ENCODE data around the gene DSC2.
"Not testable (repeated sequence)": the region's sequence is repeated elsewhere in the genome, so short reads cannot be mapped to it uniquely, and the experiment has no call there.

DSC2 gene

DNA sequence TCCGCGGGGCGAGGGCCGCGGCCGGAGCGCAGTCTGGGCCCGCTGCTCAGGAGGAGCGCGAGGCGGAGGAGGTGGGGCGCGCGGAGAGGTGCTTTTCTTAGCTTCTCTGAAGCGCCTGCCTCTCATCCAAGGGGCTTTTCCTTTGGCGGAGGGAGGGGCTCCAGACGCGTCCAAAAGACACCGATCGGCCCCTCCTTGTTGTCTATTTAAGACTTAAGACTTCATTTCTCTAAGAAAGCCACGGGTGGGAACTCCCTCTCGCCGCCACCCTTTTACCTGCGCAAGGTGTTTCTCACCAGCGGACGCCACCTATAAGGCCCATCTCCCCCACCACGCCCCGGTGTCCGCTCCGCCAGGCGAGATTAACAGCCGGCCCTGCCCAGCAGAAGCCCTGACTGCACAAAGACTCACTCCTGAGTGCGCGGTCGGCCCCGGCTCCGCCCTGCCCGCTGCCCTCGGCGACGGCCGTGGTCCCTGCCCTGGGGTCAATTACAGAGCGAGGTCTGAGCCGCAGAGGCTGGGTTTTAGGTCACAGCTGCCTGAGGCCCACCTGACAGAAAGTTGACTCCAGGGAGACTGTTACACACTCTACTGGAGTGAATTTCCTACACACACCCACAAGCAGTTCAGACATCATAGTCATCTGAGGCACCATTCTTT lies at the start of gene DSC2:
DSC2 (minus strand) TSS at position 397 of the 660 bp plus-strand sequence. CDS start 450 bp downstream, outside the sequence.
- DNase-seq = no peak

DNA sequence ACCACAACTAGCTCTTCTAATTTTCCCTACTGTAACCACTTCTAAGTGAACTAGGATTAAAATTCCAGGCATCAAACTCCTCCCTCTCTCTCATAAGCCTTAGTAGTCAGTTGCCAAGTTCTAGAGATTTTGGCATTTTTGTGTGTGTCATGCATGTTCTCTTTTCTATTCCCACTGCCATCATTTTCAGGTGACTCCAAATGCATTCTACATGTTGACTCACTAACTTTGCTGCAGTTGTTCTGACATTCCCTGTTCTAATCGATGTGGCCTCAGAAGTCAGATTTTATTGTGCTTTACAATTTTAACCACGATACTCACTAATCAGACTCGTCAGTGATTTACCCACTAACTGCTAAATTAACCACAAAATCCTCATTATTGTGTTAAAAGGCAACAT lies 47.1 kb upstream of the DSC2 start:
- DNase-seq = no peak

DNA sequence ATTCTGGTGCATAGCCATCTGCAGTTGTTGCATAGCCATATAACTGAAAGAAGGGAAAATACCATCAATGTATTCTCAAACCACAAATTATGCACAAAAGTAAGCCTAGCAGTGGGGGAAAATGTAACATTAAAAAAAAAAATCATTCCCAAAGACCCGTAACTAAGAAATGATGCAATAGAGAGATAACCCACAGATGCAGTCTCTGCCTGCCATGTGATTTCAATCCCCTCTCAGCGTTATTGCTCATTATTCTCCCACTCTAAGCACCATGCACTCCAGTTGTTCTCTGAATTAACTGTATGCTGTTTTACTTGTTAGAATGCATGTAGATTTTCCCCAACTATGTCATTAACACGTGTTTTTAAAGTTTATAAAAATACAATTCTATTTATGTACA lies 46.4 kb upstream of the DSC2 start:
- no peak for DNase-seq

DNA sequence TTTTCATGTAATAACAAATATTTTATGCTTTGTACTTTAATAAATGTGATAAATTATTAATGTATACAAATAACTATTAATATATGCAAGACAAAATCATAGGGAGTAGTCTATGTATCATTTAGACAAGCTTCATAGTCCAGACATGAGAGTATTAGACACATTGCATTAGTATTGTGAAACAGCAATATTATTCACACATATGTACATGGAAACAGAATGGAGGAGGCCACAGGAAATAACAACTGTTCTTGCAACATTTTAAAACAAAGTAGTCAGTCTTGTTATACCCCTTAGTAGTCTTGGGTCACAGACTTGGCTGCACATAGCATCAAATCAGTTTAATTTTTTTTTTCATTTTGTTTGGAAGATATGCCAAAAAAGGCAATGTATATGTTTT lies 44.6 kb upstream of the DSC2 start:
- no peak for DNase-seq

DNA sequence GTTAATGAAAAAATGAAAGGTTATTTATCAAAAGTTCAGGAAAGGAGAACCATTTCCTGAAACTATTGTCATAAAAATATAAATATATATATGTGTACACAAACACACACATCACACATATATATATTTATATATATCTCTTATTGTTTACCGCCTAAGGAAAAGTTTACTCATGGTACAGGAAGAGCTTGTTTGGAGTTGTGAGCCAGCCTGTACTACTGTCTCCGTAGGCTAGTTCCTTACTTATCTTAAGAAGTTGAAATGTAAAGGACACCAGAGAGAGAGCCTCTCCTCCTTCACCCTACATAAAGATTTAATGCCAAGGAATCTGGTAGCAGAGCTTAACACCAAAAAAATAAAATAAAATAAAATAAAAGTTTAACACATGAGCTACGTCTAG lies 40.8 kb upstream of the DSC2 start:
- DNase-seq = no peak

DNA sequence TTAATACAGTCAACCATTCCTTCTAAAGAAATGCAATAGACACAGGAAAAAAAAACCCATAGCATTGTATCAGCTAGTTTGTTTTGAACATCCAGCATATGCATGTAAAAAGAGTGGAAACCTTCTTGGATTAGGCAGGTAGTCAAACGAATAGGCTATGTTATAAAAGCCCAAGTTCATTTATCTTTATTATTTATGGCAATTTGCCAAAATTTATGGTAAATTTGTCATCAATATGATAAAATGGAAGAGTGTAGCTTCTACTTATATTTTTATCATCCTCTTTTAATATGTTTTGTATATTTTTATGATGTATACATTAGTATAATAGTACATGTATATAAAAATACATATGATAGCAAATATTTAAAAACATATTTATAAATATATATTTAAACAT lies 36.5 kb upstream of the DSC2 start:
- DNase-seq = no peak

DNA sequence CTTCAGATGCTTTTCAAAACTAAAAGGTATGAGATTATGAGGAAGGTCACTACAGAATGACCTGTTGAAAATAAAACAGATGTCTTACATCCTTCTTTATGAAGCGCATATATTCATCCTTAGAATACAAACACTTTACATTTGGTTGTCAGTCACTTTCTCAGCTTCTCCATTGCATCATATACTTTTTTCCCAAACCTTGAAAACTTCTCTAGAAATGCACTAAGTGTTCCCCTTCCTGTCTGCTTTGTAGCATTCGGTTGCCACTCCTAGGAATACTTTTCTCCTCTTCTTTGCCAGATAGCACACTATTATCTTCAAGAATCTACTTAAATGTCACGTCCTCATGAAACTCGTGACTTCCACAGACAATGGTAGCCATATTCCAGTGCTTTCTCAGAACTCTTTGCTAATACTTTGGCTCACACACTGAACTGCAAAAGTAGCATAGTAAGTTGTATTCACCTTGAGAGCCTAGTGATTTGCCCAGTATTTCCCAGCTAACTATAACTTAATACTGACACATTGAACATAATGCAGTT lies 32.8 kb upstream of the DSC2 start:
- no peak for DNase-seq

DNA sequence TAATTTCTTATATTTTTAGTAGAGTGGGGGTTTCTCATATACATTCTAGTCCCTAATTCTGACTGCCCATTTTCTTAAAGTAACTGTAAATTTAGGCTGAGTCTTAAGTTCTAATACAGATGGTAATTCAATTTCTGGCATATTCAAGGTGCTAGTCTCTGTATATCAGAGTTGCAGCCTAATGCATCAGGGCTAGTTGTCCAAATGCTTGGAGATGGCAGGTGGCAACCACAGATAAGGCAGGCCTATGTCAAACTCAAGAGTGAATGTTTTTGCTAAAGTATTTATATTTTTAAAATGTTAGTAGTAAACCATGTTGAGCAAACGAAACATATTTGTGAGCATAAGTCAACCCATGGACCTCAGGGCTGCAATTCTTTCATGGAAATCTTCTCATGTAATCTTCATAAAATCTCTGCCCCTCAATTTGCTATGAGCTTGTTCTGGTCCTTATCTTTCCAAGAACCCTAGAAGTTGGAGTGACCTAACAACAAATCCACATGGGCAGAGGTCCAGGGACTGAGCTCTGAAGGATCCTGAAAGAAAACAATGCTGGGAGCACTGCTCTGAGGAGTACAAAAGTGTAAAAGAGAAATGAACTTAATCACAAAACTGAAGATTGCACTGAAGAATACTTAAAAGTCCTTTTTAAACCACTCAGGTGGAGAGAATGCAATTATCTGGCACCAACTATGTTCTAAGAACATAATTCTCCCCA lies 27.3 kb upstream of the DSC2 start:
- DNase-seq = no peak

DNA sequence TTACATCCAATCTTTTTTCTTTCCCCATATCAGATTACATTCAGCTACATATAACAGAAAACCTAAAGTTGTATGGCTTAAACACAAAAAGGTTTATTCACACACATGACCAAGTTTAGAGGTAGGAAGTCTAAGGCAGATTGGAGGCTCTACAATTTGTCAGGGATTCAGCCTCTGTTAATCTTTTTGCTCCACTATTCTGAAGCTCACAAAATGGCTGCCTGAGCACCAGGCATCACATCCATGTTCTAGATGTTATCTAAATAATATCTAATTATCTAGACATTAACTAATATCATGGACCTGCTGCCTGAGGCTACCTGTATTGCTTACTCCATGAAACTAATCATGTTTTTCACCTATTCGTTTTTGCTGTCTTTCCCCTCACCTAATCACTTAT lies 23.7 kb upstream of the DSC2 start:
- DNase-seq = no peak

DNA sequence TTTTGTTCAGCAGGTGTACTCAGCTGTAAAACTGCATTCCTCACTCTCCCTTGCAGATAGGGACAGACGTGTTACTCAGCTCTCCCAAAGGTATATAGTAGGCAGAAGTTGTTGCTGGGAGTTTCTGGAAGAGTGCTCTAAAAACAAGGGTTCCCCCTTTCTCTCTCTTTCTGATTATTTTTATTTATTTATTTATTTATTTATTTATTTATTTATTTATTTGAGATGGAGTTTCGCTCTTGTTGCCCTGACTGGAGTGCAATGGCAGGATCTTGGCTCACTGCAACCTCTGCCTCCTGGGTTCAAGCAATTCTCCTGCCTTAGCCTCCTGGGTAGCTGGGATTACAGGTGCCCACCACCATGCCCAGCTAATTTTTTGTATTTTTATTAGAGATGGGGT lies 20.9 kb upstream of the DSC2 start:
- not testable (repeated sequence) for DNase-seq

DNA sequence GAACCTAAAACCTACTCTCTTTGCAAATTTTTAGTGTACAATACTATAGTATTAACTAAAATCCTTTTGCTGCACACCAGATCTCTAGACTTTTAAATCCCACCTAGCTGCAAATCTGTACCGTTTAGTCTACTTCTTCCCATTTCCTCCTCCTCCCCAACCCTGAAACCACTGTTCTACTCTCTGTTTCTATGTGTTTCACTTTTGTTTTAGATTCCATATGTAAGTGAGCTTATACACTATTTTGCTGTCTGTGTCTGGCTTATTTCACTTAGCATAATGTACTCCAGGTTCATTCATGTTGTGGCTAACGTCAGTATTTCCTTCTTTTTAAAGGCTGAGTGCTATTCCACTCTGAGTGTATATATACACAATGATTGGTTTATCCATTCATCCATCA lies 18.4 kb upstream of the DSC2 start:
- DNase-seq = no peak

DNA sequence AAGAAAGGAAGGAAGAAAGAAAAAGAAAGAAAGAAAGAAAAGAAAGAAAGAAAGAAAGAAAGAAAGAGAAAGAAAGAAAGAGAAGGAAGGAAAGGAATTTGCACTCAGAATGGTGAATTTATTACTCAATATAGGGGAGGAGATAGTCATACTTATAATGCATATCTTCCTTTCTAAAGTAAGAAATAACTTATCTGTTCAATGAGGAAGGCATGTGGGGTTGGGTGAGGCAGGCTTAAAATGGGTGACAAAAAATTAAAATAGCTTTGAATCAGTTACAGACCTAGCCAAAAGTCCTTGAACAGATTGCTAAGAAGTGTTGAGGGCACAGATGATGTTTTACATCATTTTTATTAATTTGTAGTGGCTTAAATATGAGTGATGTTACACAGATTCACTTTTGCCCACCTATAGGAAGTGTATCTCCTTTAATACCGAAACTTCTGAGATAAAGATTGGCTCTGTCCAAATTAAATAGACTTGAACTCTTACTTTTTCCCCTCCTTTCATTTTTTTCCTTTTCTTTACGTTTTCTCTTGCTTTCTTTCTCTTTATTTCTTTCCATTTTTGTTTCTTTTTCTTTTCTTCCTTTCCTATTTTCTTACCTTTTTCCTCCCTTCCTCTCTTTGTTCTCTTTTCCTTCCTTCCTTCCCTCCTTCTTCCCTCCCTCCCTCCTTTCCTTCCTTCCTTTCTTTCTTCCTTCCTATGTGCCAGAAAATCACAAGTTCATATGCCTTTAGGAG lies 14.8 kb upstream of the DSC2 start:
- DNase-seq = no peak

DNA sequence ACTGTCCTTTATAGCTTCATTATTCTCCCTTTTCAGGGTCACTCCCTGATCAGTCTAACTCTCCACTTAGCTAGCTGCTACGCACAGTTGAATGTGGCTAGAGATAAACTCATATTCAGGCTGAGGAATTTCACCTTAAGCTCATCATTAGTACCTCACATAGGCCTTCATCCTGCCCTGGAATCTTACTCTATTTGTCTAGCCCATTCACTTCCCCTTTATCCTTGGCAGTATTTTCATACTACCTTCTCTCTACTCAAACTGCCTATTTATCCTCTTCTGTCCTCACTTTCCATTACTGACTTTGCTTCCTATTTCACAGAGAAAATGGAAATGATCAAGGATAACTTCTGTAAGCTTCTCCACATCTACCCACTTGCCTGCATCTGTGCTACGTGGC lies 10.6 kb upstream of the DSC2 start:
- no peak for DNase-seq

DNA sequence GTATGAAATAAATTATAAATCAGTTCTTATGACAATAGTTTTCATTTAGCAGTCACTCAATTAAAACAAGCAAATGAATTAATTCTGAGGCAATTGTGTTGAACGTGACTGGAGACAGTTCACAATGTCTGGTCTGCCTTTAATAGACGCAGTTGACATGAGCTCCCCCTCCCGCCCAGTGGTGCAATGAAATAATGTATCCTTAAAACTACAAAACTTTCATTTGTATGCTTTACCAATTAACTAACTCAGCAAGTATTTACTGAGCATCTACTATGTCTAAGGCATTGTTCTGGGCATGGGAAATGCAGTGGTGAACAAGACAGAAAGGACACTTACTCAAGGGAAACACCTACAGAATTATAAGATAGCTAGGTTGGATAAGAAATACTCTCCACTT lies 3.5 kb upstream of the DSC2 start:
- no peak for DNase-seq

DNA sequence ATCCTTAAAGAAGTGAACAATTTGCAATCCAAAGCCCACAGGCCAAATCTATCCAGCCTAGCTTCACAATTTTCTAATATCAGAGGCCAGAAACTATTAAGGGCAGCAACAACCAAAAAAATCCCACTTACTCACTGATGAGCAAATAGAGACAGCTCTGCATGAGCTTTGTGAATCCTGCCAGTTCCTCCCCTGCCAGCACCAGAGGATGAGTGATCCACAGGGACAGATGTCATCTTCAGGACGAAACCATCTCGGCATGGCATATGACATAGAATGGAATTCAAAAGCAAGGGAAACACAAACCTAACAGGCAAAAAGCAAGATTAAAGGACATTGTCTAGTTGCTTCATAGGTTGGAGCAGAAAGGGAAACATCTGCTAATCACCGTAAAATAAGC lies 2.2 kb upstream of the DSC2 start:
- DNase-seq = no peak

DNA sequence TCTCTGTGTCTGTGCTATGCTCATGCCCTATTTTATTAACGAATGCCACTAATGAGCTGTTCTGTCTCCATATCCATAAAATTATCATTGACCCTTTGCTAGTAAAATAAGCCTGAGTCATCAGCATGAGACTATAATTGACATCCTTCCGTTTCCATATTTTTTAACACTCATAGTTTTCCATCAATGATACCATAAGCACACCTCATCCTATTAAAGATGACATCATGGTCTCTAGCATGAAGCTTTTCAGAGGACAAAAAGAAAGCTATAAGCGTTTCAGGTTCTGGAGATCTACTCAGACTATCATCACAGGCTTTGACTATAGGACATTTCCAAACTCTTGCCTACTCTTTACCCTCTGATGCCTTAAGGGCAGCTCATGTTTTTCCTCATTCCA lies 1.2 kb upstream of the DSC2 start:
- no peak for DNase-seq

DNA sequence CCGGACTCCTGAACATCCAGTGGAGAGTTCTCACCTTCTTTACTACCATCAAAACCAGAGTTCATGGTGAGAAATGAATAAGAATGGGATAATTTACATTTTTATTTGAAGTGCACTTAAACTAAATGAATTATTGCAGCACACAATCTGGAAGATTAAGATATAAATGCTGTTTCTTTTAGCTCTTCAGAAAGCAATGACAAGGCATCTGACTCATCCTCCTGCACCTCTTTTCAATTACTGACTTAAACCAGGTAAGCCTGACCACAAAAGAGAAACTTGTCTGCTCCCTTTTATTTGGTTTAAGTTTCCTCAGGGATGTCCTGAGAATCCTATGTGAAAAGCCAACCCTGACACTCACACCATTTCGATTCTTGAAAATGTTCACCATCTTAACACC lies 720 bp upstream of the DSC2 start:
- no peak for DNase-seq

DNA sequence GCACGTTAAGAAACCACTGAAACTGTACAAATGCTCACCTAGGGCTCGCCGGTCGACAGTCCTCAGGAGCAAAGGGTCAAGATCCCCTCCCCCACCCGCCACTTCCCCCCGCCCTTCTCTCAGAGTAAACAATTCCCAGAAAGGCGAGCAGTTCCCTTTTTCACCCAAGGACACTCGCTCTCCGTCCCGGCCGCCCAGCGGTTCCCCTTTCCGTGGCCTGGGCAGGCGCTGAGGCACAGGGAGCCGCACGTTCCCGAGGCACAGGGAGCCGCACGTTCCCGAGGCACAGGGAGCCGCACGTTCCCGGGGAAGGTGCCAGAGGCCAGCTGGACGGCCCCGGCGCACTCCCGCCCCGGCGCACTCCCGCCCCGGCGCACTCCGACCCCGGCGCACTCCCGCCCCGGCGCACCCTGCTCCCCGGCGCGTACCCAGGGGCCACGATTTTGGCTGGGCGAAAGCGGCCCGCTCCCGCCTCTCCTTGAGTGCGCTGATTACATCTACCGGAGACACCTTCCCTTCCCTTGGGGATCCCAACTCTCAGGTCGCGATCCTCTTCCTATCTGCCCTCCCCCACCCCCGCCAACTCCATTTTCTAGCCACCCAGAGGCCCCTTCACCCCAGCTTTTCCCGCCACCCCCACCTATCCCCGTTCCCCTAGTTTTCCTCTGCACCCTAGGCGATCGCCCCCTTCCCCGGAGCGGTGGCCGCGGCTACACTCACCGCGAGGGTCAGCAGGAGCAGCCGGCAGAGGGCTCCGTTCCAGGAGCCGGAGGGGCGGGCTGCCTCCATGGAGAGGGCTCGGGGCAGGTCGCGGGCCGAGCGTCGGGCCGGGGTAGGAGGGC lies 817 bp downstream of the DSC2 start:
- DNase-seq = no peak

DNA sequence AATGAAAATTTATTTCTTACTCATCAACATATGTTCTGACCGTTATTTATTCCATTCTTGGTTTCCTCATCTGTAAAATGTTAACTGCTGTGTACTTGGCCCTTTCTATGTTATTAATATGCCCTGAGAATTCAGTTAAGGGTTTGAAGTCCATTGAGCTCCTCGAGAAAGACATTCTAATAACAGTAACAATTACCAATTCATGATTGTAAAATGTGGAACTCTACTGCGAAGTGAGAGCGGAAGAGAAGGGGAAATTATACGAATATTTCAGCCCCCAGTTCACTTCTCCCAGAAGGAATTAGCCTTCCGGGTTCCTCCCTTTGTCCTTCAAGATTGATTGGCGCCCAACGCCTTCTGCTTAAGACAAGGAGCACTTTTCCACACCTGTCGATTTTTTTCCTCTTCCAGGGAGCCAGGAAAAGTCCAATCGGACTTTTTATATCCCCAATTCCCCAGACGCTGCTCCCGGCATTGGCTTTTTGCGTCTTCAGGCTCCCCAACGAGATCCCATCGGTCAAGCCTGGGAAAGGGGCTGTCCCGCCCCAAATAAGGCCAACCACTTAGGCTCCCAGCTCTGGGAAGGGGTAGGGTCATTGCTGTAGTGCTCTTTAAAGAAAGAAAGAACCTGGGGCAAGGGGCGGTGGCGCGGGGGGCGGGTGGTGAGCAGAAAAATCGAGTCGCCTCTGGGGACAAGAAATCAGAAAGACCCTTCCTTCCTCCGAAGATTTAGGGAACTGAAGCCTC lies 1.6 kb downstream of the DSC2 start:
- DNase-seq = no peak

DNA sequence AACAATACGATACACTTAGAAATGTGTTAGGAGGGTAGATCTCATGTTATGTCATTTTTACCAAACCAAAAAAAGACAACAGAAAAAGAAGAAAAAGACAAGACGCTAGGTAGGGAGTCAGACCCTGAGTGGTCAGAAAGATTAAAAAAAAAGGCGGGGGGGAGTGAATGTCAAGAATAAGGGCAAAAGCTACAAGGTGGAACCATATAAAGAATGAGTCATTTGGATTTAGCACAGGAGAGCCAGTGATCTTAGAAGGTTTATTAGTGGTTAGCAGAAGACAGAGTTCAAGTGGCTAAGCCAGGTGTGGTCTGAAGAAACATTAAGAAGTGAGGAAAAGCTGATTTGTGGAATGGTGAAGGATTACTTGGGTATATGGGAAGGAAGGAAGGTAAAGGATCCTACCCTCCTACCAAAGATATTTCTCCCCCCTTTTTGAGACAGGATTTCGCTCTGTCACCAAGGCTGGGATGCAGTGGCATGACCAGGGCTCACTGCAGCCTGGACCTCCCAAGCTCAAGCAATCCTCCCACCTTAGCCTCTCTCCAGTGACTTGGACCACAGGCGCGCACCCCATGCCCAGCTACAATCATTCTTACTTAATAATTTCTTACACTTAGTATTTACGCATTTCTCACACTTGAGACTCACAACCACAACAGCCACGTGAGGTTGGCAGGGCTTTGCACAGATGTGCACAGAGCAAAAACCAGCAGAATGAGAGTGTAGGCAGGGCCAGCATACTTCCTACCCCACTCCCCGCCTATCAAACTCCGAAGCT lies 2.6 kb downstream of the DSC2 start:
- no peak for DNase-seq

DNA sequence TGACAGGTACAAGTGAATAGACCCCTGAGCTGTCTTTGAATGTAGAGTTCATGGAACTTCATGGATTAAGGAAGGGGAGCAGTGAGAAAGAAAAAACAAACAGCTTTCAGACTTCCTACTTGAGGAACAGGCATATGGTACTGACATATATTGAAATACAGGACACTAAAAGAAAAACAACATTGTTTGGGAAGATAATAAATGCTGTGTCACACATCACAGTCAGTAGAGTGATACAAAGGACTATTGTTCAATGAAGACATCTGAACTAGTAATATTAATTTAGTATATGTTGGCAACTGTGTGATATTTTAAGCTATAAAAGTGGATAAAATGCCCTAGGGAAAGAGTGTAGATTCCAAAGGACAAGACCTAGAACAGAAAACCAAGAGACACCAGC lies 3.3 kb downstream of the DSC2 start:
- DNase-seq = no peak
